Measurements from ENCODE around the gene GALNTL6.
"Not testable (repeated sequence)": the region's sequence is repeated elsewhere in the genome, so short reads cannot be mapped to it uniquely, and the experiment has no call there.

The GALNTL6 gene

DNA sequence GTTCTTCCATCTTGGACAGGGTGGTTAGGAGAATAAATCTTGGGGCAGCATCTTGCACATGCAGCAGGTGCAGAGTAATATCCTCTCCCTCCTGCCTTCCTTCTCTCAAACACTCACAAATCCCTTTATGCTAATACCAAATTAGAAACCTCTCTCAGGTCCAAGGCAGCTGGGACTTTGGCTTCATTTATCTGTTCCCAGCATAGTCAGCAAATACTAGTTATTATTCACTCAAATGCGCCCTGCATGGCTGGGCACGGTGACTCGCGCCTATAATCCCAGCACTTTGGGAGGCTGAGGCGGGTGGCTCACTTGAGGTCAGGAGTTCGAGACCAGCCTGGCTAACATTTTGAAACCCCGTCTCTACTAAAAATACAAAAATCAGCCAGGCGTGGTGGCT lies 1199.4 kb downstream of the GALNTL6 start:
- DNase-seq (ENCODE audit: extremely low read depth, low read depth), result no peak
- TF ChIP-seq, protein P1, sequence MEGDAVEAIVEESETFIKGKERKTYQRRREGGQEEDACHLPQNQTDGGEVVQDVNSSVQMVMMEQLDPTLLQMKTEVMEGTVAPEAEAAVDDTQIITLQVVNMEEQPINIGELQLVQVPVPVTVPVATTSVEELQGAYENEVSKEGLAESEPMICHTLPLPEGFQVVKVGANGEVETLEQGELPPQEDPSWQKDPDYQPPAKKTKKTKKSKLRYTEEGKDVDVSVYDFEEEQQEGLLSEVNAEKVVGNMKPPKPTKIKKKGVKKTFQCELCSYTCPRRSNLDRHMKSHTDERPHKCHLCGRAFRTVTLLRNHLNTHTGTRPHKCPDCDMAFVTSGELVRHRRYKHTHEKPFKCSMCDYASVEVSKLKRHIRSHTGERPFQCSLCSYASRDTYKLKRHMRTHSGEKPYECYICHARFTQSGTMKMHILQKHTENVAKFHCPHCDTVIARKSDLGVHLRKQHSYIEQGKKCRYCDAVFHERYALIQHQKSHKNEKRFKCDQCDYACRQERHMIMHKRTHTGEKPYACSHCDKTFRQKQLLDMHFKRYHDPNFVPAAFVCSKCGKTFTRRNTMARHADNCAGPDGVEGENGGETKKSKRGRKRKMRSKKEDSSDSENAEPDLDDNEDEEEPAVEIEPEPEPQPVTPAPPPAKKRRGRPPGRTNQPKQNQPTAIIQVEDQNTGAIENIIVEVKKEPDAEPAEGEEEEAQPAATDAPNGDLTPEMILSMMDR (IDR thresholded peaks at IDR 0.05; ENCODE audit: low read depth, low read length), result no peak

DNA sequence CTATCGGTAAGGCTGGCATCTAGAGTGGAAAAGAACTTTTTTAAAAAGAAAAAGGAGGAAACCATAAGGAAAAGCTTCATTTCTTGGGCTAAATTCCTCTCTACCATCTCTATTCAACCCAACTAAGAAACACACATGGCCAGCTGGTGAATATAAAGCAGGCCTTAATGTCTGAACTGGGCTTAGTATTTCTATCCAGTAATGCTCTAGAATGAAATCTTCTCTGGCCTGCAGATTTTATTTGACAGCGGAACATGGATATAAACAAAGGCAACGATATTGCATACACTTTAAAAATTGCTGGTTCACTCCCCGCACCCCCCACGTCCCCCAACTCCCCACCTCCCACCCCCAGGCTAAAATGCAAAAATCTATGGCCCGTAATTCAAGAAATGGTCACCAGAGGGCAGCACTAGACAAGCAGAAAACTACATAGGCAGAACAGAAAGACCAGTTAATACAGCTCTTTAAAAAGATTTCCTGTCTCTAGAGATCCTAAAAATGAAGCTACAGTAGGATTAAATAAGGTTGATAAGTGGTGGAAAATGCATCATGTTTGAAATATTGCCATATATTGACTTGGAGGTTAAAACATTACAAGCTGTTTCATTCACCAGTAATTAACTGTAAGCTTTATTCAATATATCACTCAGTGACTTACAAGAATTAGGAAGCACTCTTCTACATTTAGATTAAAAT lies 1200.2 kb downstream of the GALNTL6 start:
- TF ChIP-seq, protein P1 (IDR thresholded peaks at IDR 0.05; ENCODE audit: low read depth, low read length), result peak; percentile 61
- DNase-seq (ENCODE audit: extremely low read depth, low read depth), result no peak

DNA sequence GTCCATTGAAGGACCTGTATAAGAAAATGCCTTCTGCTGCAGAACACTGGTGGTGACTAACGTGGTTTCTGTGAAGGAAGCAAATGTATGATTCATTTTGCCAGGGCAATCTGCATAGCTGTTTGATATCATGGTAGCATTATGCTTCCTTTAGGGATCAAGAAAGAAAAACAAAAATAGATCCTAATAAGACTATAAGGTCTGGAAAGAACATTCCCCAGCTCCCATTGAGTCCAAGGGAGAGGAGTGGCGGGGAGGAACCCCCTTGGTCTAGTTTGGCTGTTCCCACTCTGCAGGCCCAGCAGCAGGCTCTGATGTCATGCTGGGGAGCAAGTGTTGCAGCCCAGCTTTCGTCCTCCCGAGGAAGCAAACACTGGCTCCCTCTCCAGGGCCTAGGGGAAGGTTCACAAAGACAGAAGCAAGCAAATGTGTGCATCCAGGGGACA lies 1200.9 kb downstream of the GALNTL6 start:
- TF ChIP-seq, protein P1 (IDR thresholded peaks at IDR 0.05; ENCODE audit: low read depth, low read length), result no peak; the same call in 1 of the 2 replicates

DNA sequence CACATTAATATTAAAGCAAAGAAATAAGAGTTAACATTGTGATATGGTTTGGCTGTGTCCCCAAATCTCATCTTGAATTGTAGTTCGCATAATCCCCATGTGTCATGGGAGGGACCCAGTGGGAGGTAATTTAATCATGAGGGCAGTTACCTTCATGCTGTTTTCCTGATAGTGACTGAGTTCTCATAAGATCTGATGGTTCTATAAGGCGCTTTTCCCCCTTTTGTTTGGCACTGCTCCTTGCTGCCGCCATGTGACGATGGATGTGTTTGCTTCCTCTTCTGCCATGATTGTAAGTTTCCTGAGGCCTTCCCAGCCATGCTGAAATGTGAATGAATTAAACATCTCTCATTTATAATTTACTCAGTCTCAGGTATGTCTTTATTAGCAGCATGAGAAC lies 1201.6 kb downstream of the GALNTL6 start:
- DNase-seq (ENCODE audit: extremely low read depth, low read depth), result no peak
- TF ChIP-seq, protein P1 (IDR thresholded peaks at IDR 0.05; ENCODE audit: low read depth, low read length), result no peak

More for the DNA sequence above, 1200.9 kb downstream of the GALNTL6 start:
- DNase-seq (ENCODE audit: extremely low read depth, low read depth), result no peak

DNA sequence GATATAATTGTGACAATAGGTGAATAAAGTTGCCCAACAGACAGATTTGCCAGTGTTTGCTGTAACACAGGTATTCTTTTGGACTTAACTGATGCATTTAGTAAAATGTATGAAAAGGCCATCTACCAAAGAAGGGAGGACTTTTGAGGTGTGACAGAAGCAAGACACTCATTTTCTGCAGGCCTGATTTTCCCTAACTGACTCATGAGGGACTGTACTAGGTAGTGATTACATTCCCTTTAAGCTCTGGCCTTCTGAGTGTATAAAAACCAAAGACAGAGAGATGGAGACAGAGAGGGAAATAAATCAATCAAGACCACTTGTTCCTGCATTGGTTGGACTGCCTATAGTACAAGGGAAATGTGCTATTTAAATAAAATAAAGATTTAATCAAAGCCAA lies 1204.6 kb downstream of the GALNTL6 start:
- no peak for DNase-seq (ENCODE audit: extremely low read depth, low read depth)
- TF ChIP-seq, protein P1 (IDR thresholded peaks at IDR 0.05; ENCODE audit: low read depth, low read length), result no peak

DNA sequence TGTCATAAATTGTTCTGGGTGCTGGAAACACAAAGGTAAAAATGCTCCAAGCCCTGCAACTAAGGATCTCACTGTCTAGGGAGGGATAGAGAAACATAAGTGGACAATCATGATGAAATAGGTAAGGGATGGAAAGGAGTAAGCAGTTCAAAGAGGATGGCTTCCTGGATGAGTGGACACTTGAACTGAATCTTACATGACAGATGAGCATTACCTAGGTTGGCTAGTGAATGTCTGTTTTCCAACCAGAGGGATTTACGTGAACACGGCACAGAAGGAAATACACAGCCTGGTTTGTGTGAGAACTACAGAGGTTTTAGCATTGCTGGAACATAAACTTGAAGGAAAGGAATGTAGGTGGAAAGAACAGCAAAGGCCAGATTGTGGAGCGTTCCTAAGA lies 1205.2 kb downstream of the GALNTL6 start:
- no peak for DNase-seq (ENCODE audit: extremely low read depth, low read depth)
- TF ChIP-seq, protein P1 (IDR thresholded peaks at IDR 0.05; ENCODE audit: low read depth, low read length), result no peak

DNA sequence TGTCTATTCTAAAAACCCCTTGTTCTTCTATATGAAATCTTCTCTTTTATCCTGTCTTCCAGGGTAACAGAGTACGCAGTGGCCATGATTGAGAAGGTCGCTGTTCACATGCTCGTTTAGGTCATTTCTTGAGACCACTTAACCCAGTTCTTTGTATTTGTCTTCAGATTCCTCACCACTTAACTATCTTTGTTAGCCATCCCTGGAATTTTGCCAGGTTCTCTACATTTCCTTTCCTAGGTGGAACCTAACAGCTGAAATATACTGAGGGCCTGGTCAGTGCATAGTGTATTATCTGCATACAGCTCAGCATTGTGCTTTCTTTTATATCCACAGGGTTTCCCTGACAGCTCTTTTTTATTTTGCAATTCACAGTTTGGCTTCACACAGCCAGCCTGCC lies 1206.5 kb downstream of the GALNTL6 start:
- TF ChIP-seq, protein P1 (IDR thresholded peaks at IDR 0.05; ENCODE audit: low read depth, low read length), result no peak
- no peak for DNase-seq (ENCODE audit: extremely low read depth, low read depth)

DNA sequence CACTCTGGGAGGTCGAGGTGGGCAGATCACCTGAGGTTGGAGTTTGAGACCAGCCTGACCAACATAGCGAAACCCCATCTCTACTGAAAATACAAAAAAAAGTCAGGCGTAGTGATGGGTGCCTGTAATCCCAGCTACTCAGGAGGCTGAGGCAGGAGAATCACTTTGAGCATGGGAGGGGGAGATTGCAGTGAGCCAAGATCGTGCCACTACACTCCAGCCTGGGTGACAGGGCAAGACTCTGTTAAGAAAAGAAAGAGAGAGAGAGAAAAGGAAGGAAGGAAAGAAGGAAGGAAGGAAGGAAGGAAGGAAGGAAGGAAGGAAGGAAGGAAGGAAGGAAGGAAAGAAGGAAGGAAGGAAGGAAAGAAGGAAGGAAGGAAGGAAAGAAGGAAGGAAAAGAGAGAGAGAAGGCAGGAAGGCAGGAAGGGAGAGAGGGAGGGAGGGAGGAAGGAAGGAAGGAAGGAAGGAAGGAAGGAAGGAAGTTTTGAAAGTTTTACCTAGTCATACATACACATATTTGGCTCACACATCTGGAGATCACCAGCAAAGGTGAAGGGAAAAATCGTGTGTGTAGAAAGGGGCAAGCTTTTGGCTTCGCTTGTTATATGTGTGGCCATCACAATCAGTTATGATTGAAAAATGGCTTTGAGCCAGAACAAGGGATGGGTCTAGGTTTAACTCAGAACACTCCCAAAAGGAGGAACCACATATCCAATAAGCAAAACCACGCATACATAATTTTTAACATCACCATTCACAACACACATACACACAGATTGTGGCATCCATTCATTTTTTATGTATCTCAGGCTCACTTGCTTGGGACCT lies 1208.8 kb downstream of the GALNTL6 start:
- not testable (repeated sequence) for DNase-seq (ENCODE audit: extremely low read depth, low read depth)

Data from AG09319 (cell line).